DMS53 treated with DMSO at 0.1 percent for 48 hours (cell line): Measurements from ENCODE around the gene PTP4A2.

Experiments
- DNase-seq: peaks from one replicate; lab custom pipeline; 2025; ENCODE audit not compliant: unreplicated experiment; lab: John Stamatoyannopoulos, UW

The PTP4A2 gene

GRCh38 chr1:31938184-31938975 lies at the start of gene PTP4A2:
TSS of gene PTP4A2 (minus strand) at chr1:31938368. CDS start at chr1:31919065, 19,303 bp downstream.
- DNase-seq: peak; percentile 96

DNA sequence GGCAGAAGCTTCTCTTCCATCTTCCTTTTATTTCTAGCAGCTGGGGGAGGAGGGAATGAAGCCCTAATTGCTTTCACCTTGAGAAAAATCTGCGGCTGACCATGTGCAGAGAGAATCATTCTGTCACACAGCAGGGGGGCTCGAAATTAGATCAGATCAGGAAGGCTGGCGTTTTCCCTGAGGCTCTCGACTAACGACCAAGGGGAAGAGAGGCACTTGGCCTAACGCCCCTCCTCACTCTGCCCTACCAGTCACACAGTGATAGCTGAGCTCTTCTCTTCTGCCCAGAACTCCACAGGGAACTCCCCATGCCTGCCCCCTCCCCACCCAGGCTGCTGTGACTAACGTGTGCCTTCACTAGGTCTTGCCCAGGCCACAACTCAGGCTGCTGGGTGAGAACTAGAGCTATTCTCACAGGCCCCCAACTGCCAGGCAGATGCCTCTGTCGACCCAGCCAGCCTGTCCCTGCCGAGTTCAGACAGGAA lies 49.0 kb upstream of the PTP4A2 start:
- DNase-seq: no peak

GRCh38 chr1:31985430-31985829 lies 47.3 kb upstream of the PTP4A2 start:
- no peak for DNase-seq

GRCh38 chr1:31984419-31985347 lies 46.5 kb upstream of the PTP4A2 start:
- no peak for DNase-seq

DNA sequence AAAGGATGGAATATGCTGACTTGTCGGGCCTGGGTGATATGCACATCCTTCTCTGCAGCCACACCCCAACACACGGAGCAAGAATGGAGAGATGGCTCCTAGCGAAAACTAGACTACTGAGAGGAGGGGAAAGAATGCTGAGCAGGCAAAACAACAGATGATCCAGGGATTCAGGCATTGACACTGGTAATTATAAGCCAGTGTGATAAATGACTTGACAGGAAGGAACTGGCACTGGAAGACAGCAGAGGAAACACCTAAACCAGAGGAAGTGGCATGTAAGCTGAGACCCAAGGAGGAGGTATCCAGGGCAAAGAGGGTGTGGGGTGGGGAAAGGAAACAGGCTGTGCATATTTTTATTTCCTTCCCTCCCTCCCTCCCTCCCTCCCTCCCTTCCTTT lies 43.8 kb upstream of the PTP4A2 start:
- DNase-seq: no peak

DNA sequence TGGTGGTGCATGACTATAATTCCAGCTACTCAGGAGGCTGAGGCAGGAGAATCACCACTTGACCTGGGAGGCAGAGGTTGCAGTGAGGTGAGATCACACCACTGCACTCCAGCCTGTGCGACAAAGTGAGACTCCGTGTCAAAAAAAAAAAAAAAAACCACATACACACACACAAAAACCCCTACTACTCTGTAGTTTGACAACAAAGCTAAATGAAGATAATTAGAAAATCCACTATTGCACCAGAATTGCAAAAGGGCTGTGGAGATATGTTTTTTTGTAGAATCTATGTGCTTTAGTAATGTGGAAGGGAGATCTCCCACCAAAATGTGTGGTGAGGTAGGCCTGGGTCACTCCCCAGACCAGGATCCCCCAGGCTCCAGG lies 43.3 kb upstream of the PTP4A2 start:
- DNase-seq: no peak

DNA sequence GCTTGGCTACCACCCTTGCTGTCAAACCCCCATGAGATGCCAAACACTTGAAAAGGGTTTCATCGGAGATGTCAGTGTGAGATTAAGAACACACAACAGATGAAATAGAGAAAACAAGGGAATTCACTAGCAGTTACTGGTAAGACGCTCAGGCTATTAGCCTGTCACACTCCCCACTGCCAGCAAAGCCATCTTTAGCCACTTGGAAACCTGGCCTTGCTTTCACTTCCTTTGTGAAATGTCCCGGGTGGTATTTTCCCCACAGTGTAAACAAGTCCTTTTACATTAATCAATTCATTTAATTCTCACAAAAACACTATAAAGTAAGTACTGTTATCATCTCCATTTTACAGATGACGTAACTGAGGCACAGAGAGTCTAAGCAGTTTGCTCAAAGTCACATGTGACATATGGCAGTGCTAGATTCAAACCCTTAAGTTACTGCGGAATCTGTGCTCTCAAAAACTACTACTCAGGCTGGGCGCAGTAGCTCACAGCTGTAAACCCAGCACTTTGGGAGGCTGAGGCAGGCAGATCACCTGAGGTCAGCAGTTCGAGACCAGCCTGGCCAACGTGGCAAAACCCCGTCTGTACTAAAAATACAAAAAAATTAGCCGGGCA lies 42.8 kb upstream of the PTP4A2 start:
- DNase-seq: no peak

GRCh38 chr1:31978843-31979400 lies 40.8 kb upstream of the PTP4A2 start:
- no peak for DNase-seq

GRCh38 chr1:31977385-31978131 lies 39.4 kb upstream of the PTP4A2 start:
- DNase-seq: no peak

DNA sequence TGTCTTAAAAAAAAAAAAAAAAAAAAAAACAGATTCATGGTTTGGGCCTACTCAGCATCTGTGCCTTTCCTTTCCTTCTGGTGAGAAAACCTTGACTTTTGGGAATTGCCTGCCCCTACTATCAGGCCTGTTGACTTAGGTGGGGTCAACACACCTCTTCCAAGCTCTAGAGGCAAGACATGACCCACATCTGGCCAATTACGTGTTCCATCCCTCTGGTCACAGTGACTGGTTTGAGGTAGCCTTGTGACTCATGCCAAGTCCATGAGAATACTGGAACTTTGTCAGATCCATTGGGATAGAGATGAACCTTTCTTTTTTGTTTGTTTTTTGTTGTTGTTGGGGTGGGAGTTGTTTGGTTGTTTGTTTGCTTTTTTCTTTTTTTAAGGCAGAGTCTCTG lies 38.2 kb upstream of the PTP4A2 start:
- DNase-seq: no peak

GRCh38 chr1:31970873-31971272 lies 32.7 kb upstream of the PTP4A2 start:
- no peak for DNase-seq

DNA sequence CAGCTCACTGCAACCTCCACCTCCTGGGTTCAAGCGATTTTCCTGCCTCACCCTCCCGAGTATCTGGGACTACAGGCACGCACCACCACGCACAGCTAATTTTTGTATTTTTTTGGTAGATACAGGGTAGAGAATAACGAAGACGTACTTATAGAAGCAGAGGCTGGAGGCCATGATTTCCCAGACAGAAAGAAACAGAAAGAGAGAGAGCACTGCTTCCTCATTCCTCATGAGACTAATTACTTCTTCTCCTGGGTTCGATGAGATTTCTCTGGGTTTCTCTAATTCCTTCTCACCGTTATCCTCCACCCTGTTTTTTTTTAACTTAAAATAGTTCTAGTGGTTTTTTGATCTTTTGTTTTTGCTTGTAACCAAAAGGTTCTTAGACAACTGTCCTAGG lies 23.4 kb upstream of the PTP4A2 start:
- DNase-seq: no peak

GRCh38 chr1:31959521-31960340 lies 21.6 kb upstream of the PTP4A2 start:
- DNase-seq: no peak

GRCh38 chr1:31957701-31958674 lies 19.8 kb upstream of the PTP4A2 start:
- no peak for DNase-seq

DNA sequence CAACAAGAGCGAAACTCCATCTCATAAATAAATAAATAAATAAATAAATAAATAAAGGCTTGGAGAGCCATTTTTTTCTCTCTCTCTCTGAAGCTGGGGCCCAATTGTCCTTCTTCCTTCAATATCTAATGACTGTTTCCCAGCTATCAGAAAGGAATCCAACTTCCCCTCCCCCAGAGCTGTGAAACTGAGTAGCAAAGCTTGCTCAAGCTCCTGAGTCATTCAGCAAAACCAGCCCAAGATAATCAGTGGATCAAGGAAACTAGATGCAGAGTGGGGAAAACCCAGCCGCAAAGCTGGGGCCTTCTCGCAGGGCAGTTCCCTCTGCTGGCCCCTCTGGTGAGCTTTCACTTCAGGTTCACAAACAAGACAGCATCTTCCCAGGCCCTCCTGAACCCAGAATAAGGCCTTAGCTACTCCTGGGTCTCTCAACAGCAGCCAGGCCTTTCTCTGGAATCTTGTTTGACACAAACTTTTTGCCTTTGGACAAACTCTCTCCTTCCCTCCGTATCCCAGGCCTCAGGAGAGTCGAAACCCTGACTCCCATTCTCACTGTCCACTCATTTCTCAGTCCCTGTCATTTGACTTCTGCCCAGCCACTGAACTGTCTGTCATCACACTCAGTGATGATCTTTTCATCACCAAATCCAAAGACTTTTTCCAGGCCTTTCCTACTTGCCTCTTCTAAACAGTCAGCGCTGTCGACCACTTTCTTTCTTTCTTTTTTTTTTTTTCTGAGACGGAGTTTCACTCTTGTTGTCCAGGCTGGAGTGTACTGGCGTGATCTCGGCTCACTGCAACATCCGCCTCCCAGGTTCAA lies 18.0 kb upstream of the PTP4A2 start:
- peak; percentile 34 for DNase-seq

GRCh38 chr1:31954607-31955283 lies 16.6 kb upstream of the PTP4A2 start:
- DNase-seq: no peak

- no peak for DNase-seq
Observed at GRCh38 chr1:31952825-31953220, 14.7 kb upstream of the PTP4A2 start.
